Measurements from ENCODE around the gene ULK4.

DNA sequence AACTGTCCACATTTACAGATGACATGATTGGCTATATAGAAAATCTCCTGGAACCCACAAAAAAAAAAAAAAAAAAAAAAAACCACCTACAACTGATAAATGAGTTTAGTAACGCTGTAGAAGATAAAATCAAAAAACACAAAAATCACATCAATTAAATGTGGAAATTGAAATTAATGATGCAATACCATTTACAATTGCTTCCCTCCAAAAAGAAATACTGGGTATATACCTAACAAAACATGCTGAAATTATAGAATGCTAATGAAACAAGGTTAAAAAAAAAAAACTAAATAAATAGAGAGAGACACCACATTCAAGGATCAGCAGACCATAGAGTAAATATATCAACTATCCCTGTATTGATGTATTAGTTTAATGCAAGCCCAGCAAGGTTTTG, 215.7 kb downstream of the ULK4 start:
- TF ChIP-seq, protein P1, sequence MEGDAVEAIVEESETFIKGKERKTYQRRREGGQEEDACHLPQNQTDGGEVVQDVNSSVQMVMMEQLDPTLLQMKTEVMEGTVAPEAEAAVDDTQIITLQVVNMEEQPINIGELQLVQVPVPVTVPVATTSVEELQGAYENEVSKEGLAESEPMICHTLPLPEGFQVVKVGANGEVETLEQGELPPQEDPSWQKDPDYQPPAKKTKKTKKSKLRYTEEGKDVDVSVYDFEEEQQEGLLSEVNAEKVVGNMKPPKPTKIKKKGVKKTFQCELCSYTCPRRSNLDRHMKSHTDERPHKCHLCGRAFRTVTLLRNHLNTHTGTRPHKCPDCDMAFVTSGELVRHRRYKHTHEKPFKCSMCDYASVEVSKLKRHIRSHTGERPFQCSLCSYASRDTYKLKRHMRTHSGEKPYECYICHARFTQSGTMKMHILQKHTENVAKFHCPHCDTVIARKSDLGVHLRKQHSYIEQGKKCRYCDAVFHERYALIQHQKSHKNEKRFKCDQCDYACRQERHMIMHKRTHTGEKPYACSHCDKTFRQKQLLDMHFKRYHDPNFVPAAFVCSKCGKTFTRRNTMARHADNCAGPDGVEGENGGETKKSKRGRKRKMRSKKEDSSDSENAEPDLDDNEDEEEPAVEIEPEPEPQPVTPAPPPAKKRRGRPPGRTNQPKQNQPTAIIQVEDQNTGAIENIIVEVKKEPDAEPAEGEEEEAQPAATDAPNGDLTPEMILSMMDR (conservative IDR thresholded peaks at IDR 0.05) = no peak
- TF ChIP-seq ZFX (IDR thresholded peaks at IDR 0.05) = no peak

All from C4-2B (cell line).